HepG2 (cell line): ENCODE measurements around the gene JPH3.

ENCODE experiments used
- ATF3 ChIP-seq: sonication (generic); formaldehyde crosslinking; IDR thresholded peaks from 2 replicates; pipeline ENCODE4 v1.4.0; 2020; ENCODE audit warnings: missing genetic modification reagents
- ESRRA ChIP-seq: sonication (generic); formaldehyde crosslinking; IDR thresholded peaks from 2 replicates; pipeline ENCODE4 v1.5.1; 2020; ENCODE audit warnings: mild to moderate bottlenecking, low read depth, missing genetic modification reagents
- SKI ChIP-seq: fragments of 450-650 bp; IDR thresholded peaks from one replicate; pipeline ENCODE4 v1.6.1; 2018; ENCODE audit warnings: mild to moderate bottlenecking; ENCODE audit not compliant: partially characterized antibody
- TERF1 ChIP-seq: sonication (generic); formaldehyde crosslinking; IDR thresholded peaks from 2 replicates; pipeline ENCODE4 v1.8.0; 2022; ENCODE audit warnings: mild to moderate bottlenecking, missing genetic modification reagents, moderate library complexity
- ZNF207 ChIP-seq: fragments of 450-650 bp; IDR thresholded peaks from 2 replicates; pipeline ENCODE4 v1.6.1; 2016; ENCODE audit warnings: antibody characterized with exemption, borderline replicate concordance

- TF ChIP-seq ZNF207 (no peak), SKI (no peak), ATF3 (CRISPR knock-in tag) (no peak), TERF1 (CRISPR knock-in tag) (no peak), ESRRA (no peak)
Observed at GRCh38 chr16:87707714-87708580, 105.6 kb downstream of the JPH3 start.
